ENCODE data around the gene SLC24A3.

SLC24A3 gene

DNA sequence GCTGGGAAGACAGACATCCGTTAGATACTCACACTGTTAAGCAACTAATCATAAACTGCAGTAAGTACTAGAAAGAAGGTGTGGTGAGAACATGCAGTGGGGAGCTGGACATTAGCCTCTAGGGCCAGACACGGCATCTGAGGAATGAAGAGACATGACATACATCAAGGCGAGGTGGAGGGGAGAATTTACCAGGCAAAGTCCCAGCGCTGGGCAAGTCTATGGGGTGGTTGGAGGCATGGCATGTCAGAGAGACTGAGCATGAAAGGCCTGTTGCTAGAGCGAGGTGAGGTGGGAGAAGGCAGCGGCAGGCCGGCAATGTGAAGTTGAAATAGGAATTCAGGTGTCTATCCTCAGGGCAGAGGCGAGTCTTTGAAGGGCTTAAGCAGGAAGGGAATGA is 31.8 kb downstream of the SLC24A3 start:
- DNase-seq = no peak

DNA sequence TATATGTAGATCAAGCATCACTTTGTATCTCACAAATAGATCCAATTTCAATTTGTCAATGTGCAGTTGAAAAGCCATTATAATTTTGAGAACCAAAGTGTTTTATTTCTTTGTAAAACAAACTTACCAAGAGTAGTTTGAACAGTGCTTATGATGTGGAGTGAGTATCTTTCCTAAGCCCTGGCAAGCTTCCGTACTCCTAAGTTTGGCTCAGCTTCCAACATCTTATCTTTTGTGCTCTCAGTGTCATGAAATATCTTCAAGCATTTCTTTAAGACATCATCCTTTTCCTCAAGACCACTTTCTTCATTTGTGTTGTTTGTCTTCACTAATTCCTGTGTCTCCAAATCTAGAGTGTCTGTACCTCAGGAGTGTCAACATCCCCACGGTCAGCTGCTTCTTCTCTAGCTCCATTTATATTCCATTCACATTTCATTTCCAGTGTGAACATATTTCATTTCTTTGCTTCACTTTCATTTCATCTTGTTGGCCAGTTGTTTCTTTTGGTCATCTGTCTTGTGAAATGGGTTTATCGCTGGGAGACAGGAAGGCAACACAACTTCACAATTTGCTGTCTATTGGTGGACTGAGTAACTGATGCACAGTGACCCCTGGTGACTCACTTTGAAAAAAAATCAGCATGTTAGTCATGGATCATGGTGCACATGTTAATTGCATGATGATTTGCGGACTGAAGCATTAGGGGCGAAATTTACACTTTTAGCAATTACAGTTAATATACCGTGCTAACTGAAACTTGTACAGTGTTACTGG is 36.9 kb downstream of the SLC24A3 start:
- DNase-seq = no peak

DNA sequence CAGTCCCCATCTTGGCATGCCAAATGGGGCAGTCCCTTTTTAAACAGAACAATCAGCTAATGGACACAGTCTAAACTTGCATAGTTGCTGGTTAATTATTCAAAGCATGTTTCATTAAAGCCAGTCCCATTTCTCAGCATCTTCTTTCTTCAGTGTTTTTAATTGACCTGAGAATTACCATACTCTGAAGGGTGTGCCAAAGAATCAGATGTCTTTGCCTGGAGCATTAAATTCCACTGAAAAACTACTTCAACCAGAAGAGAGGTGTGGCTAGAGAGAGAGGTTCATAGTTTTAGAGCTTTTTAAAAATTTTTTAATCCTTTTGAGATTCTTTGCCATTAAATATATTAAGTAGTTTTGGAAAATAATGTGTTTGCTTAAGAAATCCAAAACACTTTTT is 37.9 kb downstream of the SLC24A3 start:
- no peak for DNase-seq

DNA sequence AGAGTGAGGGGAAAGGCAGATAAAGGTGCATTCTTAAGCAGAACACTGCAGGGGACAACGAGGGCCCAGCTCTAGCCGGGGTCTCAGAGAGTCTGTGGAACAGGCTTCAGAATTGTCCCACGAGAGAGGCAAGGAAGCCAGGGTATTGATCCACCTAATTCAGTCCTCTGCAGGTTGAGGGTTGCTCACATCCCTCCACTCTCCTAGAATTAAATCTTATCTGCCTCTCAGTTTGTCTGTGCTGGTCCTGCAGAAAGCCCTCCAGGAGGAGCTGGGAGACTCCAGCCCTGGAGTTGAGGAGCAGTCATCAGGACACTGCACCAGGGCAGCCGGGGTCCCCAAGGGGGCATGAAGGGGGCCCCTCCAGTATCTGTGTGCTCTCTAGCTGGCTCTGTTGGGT is 39.1 kb downstream of the SLC24A3 start:
- no peak for DNase-seq

DNA sequence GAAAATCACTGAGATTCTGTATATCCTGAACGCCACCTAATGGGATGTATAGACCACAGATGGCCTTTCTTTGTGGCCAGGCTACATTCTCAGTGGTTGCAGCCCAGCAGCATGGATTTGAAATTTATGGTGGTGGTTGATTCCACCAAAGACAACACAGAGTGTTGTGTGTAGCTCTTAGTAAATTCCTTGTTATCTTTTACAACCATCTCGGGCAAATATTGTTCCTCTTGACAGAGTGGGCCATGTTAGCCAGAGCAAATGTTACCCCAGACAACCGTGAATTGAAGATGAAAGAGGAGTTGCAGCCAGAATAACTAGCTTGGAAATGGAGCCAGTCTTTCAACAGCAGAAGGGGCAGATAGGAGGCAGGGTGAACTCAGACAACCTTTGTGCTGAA is 39.5 kb downstream of the SLC24A3 start:
- no peak for DNase-seq

DNA sequence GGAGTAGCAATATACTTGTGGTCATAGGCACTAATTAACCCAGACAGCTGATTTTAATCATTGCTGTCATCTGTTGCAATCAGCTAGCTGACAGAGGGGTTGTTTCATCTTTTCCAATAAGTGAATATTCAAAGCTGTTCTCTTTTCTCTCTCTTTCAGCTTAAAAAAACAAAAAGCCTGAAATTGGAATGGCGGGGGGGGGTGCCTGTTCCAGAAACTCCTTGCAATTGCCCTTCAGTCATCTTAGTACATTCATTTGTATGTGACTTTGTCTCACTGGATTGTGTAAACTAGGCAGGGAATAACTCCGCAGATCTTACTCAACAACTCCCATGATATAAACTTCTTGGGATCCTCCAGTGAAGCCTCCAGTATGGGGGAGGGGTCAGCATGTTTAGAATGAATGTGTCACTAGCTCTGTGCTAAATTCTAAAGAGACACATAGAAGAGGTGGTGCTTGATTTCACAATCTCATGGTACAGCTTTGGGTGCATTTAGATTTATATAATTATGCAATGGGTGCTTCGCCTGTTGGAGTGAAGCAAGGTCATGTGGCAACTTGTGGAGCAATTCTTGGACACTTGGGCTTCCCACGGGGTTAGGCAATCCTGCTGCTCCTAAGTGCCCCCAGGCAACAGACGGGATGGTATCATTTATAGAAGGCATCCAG is 40.1 kb downstream of the SLC24A3 start:
- no peak for DNase-seq

DNA sequence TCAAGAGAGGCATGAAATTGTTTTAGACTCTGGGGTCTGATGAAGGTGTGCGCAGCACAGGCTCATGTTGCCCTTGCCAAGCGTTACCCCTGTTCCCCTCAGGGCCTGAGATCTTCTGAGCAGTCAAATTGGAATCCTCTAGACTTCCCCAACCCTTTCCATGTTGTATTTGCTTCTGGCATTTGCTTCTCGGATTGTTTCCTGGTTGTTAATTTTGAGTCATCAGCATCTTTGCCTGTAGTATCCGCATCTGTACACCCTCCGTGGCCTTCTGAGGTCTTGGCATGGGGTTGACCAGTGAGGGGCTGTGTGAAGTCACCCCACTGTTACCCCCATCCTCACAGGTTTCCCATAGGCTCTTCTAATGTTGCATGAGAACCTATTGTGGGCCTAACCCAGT is 40.9 kb downstream of the SLC24A3 start:
- DNase-seq = no peak

DNA sequence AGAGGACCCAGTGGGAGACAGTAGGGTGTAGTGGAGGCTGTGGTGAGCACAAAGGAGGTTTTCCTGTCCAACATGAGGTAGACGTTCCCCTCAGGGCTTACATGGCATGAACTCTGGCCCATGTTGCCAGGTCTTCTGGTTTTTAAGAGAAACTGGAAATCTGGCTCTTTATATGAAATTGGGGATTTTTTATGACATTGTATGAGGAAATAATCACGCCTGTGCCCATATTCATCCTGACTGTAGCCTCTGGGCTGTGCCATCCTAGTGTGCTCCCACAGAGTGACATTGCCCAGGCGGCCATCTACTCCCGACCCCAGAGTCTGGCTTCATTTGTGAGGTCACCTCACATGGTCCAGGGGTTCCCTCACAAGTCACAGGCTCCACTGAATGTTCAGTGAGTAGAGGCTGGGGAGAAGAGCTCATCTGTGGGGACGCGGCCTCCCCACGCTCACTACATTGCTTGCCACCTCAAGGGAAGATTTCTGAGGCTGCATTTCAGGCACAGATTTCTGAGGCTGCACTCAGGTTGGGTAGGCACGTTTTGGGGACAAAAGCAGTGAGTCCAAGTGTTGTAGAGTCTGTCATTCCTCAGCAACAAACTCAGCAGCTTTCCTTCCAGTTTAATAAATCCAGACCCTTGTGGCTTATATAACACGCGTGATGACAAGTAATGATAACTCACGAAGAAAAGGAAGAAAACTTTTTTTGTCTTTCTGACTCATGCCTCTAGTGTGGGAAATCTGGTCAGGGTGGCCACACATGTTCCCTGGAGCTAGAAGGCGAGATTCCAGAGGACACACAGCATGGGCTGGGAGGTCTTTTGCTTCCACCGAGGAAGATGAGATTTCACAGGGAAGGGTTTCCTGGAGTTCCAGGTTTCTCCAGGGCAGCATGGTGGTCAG is 41.7 kb downstream of the SLC24A3 start:
- no peak for DNase-seq

DNA sequence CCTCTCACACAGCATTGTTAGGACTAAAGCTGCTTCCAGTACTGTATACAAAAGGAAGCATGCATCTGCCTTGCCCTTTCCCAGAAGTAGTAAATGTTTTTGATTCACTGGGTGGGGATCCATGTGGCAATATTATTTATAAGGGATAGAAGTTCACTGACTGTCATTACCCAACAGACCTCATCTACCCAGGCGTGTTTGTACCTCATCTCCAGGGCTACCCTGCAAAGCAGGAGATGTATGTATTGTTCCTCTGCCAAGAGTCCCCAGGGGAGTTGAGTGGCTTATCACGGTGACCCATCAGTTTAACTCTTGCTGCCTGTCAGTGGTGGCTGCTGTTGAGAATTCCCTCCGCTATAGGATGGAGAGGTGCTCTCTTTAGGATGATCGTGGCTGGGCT is 42.5 kb downstream of the SLC24A3 start:
- DNase-seq = no peak

DNA sequence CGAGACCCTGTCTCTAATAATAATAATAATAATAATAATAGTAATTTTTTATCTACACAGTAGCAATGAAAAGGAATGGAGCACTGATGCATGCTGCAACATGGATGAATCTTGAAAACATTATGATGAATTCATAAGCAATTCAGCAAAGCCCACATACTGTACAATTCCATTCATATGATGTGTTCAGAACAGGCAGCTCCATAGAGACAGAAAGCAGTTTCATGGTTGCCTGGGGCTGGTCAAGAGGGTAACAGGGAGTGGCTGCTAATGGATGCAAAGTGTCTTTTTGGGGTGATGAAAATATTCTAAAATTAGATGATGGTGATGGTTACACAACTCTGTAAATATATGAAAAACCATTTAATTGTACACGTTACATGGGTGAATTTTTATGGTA is 43.6 kb downstream of the SLC24A3 start:
- no peak for DNase-seq

DNA sequence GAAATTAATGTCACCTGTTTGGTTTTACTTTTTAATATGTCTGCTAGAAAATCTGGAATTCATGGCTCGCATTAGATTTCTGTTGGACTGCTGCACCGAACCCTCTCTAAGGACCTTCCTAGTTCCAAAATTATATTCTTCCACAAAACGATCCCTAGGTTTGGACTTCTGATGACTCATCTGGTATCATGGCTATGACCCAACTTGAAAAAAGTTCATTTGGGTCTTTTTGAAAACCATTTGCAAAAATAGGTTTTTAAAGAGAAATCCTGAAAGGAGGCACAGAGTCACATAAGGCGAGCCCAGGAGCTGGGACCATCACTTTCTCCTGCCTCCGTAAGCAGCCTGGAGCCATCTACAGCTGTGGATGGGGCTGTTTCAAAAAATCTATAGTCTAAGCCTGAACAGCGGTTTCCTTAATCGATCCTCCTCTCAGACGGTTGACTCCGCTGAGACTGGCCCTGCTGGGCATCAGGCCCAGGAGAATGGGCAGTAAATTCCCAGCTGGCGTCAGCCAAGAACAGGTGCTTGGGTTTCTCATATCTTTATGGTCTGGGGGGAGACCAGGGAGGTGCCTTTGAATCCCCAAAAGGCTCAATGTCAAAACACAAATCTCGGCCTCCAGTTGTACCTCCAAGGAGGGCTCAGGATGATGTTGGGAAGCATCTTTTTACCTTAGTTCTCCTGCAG is 44.6 kb downstream of the SLC24A3 start:
- DNase-seq = no peak

DNA sequence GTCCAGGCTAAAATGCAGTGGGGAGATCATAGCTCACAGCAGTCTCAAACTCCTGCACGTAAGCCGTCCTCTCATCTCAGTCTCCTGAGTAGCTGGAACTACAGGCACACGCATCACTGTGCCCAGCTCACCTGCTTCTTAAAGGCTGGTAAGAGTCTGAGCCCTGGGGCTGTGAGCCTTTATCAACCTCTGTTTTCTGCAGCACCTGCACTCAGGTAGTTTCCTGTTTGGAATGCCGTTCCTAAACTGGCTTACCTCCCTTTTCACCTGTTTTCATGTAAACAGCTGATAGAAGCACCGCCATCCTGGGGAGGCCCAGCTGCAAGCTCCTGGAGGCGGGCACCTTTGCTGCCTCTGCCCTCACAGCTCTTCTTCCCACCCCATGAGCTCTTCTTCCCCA is 45.4 kb downstream of the SLC24A3 start:
- DNase-seq = no peak

DNA sequence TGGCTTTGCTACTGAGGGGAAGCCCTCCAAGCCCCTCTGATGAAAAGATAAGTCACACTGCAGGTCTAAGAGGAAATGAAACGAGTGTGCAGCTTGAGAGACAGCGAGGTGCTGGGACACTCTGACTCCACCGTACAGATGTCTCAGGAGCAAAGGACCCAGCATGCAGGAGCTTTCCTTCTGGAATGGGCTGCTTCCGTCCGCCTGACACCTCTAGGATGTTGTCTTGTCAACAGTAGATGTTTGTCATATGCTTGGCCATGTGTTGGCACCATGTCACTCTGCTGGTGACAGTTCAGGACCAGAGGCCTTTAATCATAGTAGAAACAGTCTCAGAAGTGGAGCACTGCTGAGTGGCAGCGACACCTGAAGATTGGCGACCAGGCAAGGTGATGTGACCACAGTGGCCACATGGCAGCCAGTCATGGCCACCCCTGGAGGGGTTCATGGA is 46.7 kb downstream of the SLC24A3 start:
- no peak for DNase-seq

DNA sequence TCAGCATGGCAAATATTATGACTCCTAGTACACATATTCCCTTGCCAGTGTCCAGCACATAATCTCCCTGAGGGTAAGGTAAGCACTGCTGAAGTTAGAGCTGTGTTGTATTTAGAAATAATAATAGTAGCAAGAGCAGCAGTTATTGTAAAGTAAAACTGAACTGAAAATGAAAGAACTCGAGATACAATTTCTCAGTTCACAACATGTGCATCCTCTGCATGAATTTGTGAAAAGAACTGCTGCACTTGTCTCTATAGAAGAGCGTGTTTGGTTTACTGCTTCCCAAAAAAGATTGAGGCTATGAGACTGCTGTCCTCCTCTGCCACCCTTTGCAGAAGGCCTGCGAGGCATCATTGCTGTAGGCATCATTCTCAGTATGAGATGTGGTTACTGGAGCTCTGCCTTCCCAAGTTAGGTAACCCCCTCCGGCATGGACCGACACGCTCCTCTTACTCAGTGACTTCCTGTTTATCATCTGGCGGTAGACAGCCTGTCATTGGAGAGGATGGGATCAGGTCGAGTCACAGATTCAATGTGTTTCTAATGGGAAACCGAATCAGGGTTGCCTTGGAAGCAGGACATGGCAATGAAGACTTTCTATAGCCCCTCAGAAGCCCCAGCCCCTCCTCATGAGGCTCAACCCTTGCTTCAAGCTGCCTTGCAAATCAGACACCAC is 48.1 kb downstream of the SLC24A3 start:
- no peak for DNase-seq

DNA sequence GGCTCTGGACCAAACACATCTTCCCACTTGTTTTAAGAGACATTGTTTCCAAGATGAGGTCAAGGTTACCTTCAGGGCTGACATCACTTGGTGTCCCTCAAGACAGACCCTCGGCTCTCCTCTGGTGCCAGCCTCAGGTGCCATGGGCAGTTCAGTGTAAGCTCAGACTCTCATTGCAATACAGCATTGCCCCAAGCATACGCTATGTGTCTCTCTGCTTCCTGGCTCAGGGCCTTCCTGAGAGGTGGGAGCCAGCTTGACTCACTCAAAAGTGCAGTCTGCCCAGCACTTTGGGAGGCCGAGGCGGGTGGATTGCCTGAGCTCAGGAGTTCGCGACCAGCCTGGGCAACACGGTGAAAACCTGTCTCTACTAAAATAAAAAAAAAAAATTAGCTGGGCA is 51.7 kb downstream of the SLC24A3 start:
- no peak for DNase-seq

DNA sequence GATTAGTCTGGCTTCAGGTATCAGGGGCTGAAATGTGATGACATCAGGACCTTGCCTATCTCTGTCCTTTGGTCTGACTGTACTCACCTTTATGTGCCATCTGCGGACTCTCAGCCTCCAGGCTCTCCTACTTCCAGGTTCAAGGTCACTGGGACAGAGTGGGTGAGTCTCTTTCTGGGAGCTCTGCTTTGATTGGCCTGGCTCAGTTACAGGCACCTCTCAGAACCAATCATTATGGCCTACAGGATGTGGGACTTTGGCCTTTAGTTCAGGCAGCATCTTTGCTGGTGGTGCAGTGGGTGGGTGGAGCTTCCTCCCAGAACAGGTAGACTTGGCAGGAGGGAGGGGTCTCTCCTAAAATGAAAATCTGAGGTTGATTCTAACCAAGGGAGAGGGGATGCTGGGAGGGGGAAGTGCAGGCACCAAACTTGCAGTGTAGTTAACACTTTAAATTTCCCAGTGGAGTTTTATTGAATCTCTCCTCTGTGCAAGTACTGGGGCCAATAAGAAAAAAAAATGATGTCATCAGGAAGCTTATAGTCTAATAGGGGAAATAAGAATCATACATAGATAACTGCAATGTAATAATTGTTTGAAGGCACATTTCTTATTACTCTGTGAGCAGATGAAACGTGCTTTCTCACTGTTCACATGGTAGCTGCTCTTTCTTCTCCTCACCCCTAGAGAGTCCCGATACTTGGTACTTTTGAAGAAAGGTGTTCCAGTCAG is 53.4 kb downstream of the SLC24A3 start:
- DNase-seq = no peak

DNA sequence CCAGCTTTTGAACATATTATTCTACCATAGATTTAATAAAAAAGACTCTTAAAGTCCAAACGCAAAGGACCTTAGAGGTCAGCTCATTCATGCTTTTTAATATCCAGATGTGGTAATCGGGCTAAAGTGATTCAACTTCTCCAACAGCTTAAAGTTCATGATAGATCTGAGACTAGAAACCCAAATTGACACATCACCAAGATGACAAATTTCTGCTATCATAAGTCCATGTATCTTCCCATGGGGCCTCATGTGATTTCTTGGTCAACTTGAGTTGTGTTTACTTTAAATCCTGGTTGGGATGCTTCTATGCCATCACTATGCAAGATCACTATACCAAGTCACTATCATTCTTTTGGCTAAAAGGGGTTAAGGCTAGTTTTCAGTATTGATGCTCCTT is 56.0 kb downstream of the SLC24A3 start:
- no peak for DNase-seq

DNA sequence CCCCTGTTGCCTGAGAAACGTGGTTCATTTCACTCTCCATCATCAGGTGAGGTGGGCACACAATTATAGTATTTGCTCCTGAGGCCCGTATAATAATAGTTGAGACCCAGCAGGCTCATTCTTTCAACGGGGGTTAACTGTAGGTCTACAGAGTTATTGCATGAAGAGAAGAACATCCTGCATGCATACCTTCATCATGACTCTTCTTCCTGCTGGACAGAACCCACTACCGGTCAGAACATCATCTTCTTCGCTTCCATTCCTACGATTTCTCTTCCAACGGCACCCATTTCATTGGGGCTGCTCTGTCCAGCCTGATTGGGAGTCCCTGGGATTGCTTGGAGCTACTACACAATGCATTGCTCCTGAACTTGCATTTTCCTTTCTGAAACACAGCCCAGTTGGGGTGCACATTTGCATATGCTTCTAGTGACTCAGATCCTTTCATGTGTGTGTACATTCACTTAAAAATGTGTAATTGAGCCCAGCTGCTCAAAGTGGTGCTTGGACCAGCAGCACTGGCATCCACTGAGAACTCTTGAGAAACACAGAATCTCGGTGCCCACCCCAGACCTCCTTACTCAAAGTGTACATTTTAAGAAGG is 57.4 kb downstream of the SLC24A3 start:
- no peak for DNase-seq

DNA sequence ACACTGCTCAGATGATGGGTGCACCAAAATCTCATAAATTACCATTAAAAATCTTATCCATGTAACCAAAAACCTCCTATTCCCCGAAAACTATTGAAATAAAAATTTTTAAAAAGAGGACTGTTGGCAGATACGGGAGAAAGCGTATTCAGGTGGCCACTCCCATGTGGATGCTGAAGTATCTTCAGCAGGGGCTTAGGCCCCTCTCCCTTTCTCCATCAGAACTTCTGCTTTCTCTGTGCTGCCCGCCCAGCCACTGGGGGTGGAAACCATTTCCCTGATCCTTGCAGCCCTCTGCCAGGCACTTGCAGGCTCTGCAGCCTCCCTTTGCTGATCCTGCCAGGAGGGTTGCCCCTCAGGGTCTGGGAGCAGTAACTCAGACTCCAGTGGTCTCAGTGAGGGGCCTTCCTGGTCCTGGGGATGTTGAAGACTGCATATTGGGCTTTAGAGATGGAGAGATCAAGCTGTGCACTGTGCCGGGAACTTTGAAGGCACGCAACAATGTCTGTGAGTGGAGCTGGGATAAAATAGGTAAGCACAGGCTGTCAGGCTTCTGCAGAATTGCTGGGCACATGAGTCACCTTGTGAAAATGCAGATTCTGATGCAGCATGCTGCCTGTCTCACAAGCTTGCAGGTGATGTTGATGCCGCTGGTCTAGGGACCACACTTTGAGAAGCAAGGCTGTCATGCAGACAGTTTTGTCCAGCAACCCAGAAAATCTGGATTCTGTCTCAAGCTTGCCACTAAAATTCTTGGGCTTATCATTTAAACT is 59.6 kb downstream of the SLC24A3 start:
- no peak for DNase-seq

DNA sequence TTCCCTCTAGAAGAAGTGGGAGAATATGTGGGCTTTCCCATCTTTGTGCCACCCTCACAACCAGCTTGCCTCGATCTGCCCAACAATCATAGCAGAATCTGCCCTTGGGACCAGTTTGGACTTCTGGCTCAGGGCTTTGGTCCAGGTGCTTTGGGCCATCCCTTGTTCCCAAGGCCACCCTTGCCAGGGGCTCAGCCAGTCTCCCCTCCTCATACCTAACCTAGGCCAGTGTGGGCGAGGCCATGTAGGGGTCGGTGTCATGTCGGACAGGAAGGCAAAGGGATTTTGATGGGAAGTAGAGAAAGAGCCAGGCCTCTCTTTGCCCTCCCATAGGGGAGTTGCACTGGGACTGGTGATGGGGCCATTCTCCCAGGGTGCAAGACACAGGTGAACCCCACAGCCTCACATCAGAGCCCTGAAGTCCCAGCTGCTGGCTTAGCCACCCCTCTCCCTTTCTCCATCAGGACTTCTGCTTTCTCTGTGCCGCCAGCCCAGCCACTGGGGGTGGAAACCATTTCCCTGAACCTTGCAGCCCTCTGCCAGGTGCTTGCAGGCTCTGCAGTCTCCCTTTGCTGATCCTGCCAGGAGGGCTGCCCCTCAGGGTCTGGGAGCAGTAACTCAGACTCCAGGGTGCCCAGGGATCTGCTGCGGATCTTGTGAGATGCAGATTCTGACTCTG is 60.7 kb downstream of the SLC24A3 start:
- no peak for DNase-seq

Measured in stimulated activated naive CD4-positive, alpha-beta T cell (primary cell).